Right renal cortex interstitium (tissue), 3 donors: ENCODE data around the gene PPEF2. TPM values are rescaled to one million over a fixed set of nuclear protein-coding genes. Genes with fewer than 3 reads are reported as not detected.
A peak's percentile ranks its signal among the peaks of the same experiment; 100 is the strongest.

Experiments
- DNase-seq, 3 donors: peaks; one replicate each; pipeline ENCODE4 v3.0.0-alpha.2; 2013; ENCODE audit warnings: low read depth in 3 of 3, low spot score in 2 of 3
- polyA plus RNA-seq, 3 donors: library from polyadenylated mRNA; unstranded; fragments of 120-200 nt; gene quantifications; one replicate each; pipeline ENCODE4 v1.2.1, GENCODE V29; 2013; ENCODE audit not compliant: insufficient read length in 3 of 3

The PPEF2 gene
- polyA plus RNA-seq, 3 donors = 0.04 to 0.06 TPM; not detected in 1

- DNase-seq = no peak
Measured at GRCh38 chr4:75904076-75904475, 1.8 kb upstream of the PPEF2 start.

- DNase-seq = no peak
Measured at GRCh38 chr4:75898536-75898935, 3.7 kb downstream of the PPEF2 start.

- DNase-seq = no peak
Measured at GRCh38 chr4:75895744-75896314, 6.4 kb downstream of the PPEF2 start.

GRCh38 chr4:75892508-75892907, 9.7 kb downstream of the PPEF2 start:
- DNase-seq = no peak

- DNase-seq = no peak
Measured at GRCh38 chr4:75891611-75892010, 10.6 kb downstream of the PPEF2 start.

- no peak for DNase-seq
Measured at GRCh38 chr4:75889537-75890199, 12.6 kb downstream of the PPEF2 start.

GRCh38 chr4:75886104-75886503, 16.1 kb downstream of the PPEF2 start:
- DNase-seq = no peak

- no peak for DNase-seq
Measured at GRCh38 chr4:75881476-75881875, 20.8 kb downstream of the PPEF2 start.

- no peak for DNase-seq
Measured at GRCh38 chr4:75880278-75880677, 22.0 kb downstream of the PPEF2 start.

DNA sequence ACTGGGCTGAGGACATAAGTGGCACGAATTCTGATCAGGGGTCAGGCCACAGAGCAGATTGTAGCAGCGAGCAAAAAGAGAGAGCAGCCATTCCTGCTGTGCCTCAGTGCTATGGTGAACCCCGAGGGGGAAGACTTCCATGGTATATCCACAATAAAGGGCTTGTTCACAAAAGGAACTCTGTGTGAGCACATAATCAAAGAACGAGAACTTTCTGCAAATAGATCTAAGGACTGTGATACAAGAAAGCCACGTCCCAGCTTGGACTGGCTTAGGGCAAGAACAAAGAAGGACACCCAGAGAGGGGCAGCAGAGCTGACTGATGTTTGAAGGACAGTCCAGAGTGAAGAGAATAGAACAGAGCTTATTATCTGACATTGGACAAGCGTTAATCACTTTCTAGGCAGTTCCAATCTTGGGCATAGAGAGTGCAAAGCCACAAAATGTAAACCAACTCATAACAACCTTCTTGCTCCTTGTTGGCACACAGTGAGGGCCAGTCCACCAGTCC, 24.0 kb downstream of the PPEF2 start:
- DNase-seq = no peak

- DNase-seq = no peak
Measured at GRCh38 chr4:75876218-75876617, 26.0 kb downstream of the PPEF2 start.

DNA sequence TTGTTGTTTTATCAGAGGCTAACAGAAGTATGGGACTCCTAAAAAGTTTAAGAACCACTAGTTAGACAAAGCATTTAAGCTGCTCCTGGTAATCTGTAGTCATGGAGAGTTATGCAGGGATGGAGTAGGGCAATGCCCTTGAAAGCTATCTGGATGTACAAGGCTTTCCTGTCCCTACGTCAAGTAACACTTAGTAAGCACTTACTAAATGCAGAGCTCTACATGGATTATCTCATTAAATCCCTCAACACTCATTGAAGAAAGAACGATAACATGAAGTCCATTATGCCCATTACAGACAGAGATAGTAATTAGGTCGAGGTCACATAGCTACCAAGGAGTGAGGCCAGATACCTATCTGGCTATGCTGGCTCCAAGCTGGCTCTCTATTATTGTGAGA, 33.2 kb downstream of the PPEF2 start:
- no peak for DNase-seq

- no peak for DNase-seq
Measured at GRCh38 chr4:75867130-75867529, 35.1 kb downstream of the PPEF2 start.

GRCh38 chr4:75860606-75861005, 41.6 kb downstream of the PPEF2 start:
- no peak for DNase-seq

DNA sequence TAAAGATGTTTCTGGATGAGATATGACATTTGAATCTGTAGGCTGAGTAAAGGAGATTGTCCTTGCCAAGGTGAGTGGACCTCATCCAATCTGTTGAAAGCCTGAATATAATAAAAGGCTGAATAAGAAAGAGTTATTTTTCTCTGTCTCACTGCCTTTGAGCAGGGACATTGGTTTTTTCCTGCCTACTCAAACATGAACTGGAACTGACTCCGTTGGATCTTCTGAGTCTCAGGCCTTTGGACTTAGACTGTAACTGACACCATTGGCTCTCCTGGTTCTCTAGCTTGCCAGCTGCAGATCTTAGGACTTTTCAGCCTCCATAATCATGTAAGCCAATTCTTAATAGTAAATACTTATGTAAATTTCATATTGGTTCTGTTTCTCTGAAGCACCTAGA, 43.5 kb downstream of the PPEF2 start:
- DNase-seq = no peak

DNA sequence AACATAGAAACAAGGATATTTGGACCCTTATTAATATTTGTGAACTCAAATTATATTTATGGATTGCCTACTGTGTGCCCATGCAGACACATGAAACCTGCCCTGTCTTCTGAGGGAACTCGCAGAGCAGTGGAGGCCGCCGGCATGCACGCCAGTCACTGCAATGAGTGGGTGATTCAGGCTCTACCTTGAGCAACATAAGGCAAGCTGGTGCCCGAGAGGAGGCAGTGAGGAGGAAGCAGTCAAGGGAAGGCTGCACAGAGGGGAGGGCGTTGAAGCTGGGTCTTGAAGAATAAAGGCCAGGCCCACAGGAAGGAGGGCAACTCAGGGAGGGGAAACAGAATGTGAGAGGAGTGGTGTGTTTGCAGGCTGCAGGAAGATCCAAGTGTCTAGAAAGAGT, 52.8 kb downstream of the PPEF2 start:
- no peak for DNase-seq

- DNase-seq = no peak
Measured at GRCh38 chr4:75848891-75849290, 53.4 kb downstream of the PPEF2 start.

DNA sequence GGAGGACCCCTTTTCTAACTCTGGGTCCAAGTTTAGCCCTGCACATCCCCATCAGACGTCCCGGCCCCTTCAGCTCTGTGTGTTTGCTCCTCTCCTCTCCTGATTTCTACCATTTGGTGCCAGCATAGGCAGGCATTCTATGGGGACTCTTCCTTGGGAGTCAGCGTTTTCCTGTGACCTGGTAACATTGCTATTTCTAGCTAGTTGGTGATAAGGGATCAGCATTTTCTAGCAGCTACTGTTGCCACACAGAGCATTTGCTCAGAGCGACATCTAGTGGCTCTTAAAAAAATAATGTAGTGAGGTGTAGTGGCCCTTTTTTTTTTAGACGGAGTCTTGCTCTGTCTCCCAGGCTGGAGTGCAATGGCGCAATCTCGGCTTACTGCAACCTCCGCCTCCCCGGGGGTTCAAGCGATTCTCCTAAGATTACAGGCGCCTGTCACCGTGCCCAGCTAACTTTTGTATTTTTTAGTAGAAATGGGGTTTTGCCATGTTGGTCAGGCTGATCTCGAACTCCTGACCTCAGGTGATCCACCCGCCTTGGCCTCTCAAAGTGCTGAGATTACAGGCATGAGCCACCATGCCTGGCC, 54.0 kb downstream of the PPEF2 start:
- DNase-seq = peak; percentile 48 to 63 (median 61)

- DNase-seq = no peak
Measured at GRCh38 chr4:75845992-75846391, 56.3 kb downstream of the PPEF2 start.

- DNase-seq = no peak
Measured at GRCh38 chr4:75844151-75844662, 58.0 kb downstream of the PPEF2 start.

- DNase-seq = no peak
Measured at GRCh38 chr4:75843596-75843995, 58.7 kb downstream of the PPEF2 start.
